WTC11 (cell line): ENCODE data around the gene FETUB. TPM values are rescaled to one million over a fixed set of nuclear protein-coding genes. Genes with fewer than 3 reads are reported as not detected.

Experiments used
- ATAC-seq: fragments of 200-7000 bp; cut with Tn5 transposase; 2 replicates; pipeline ENCODE4 v1.10.0; 2021; ENCODE audit warnings: mild to moderate bottlenecking, moderate library complexity
- CTCF ChIA-PET: fragments of 300-600 bp; sonication (Branson Sonifier 250); formaldehyde crosslinking; loops from one replicate; lab custom pipeline; 2021; ENCODE audit warnings: antibody characterized with exemption; lab: Charles Lee
- POLR2A ChIA-PET: fragments of 350-600 bp; sonication (Branson Sonifier 250); formaldehyde crosslinking; loops from one replicate; lab custom pipeline; 2021; ENCODE audit warnings: antibody characterized with exemption; lab: Charles Lee
- DNase-seq: peaks from one replicate; pipeline ENCODE4 v3.0.0; 2021; ENCODE audit warnings: low spot score
- H3K27ac Mint-ChIP-seq: 2 replicates; pipeline ENCODE4 v1.8.0; 2021; ENCODE audit warnings: mixed read lengths
- H3K27me3 Mint-ChIP-seq: 2 replicates; pipeline ENCODE4 v1.8.0; 2021; ENCODE audit warnings: low read depth, mild to moderate bottlenecking, moderate library complexity, mixed read lengths
- H3K36me3 Mint-ChIP-seq: 2 replicates; pipeline ENCODE4 v1.8.0; 2021; ENCODE audit warnings: mixed read lengths
- H3K4me1 Mint-ChIP-seq: 2 replicates; pipeline ENCODE4 v1.8.0; 2022; ENCODE audit warnings: mixed read lengths
- H3K4me3 Mint-ChIP-seq: 2 replicates; pipeline ENCODE4 v1.8.0; 2021; ENCODE audit warnings: mild to moderate bottlenecking, moderate library complexity, mixed read lengths
- H3K9me3 Mint-ChIP-seq: 2 replicates; pipeline ENCODE4 v1.8.0; 2021; ENCODE audit warnings: mixed read lengths
- CBFB ChIP-seq: sonication (generic); formaldehyde crosslinking; IDR thresholded peaks from 2 replicates; pipeline ENCODE4 v1.8.1; 2022; ENCODE audit warnings: mild to moderate bottlenecking, low read depth, missing genetic modification reagents
- EMX1 ChIP-seq: fragments of 250-450 bp; sonication (Bioruptor Pico); IDR thresholded peaks from 2 replicates; pipeline ENCODE4 v1.8.0; 2021; ENCODE audit warnings: mild to moderate bottlenecking
- ETV6 ChIP-seq: sonication (generic); formaldehyde crosslinking; IDR thresholded peaks from 2 replicates; pipeline ENCODE4 v1.8.1; 2022; ENCODE audit warnings: mild to moderate bottlenecking, missing genetic modification reagents
- FOXK1 ChIP-seq: sonication (generic); formaldehyde crosslinking; IDR thresholded peaks from 2 replicates; pipeline ENCODE4 v1.8.0; 2022; ENCODE audit warnings: mild to moderate bottlenecking, moderate library complexity, missing genetic modification reagents
- GRHL2 ChIP-seq: fragments of 250-450 bp; sonication (Bioruptor Pico); IDR thresholded peaks from 2 replicates; pipeline ENCODE4 v1.8.0; 2022; ENCODE audit warnings: mild to moderate bottlenecking, moderate library complexity; ENCODE audit not compliant: insufficient replicate concordance, severe bottlenecking
- GTF2I ChIP-seq: fragments of 250-450 bp; sonication (Bioruptor Pico); conservative IDR thresholded peaks from 2 replicates; pipeline ENCODE4 v1.4.0; 2021; ENCODE audit warnings: mild to moderate bottlenecking
- HMGA2 ChIP-seq: fragments of 250-450 bp; sonication (Bioruptor Pico); IDR thresholded peaks from 2 replicates; pipeline ENCODE4 v1.4.0; 2021; ENCODE audit warnings: mild to moderate bottlenecking, moderate library complexity
- IRF2 ChIP-seq: sonication (generic); formaldehyde crosslinking; IDR thresholded peaks from 2 replicates; pipeline ENCODE4 v1.8.0; 2022; ENCODE audit warnings: low read depth, missing genetic modification reagents, borderline replicate concordance
- MXD4 ChIP-seq: fragments of 250-450 bp; sonication (Bioruptor Pico); IDR thresholded peaks from 2 replicates; pipeline ENCODE4 v1.8.0; 2021; ENCODE audit warnings: mild to moderate bottlenecking, moderate library complexity, borderline replicate concordance
- MYBL2 ChIP-seq: sonication (generic); formaldehyde crosslinking; IDR thresholded peaks from 2 replicates; pipeline ENCODE4 v1.8.1; 2023; ENCODE audit warnings: mild to moderate bottlenecking, moderate library complexity, missing genetic modification reagents
- NFE2L1 ChIP-seq: sonication (generic); formaldehyde crosslinking; IDR thresholded peaks from 2 replicates; pipeline ENCODE4 v1.8.1; 2023; ENCODE audit warnings: missing genetic modification reagents
- NFYB ChIP-seq: sonication (generic); formaldehyde crosslinking; conservative IDR thresholded peaks from 2 replicates; pipeline ENCODE4 v1.8.0; 2022; ENCODE audit warnings: low read depth, missing genetic modification reagents
- PRRX2 ChIP-seq: fragments of 250-450 bp; sonication (Bioruptor Pico); IDR thresholded peaks from 2 replicates; pipeline ENCODE4 v1.8.0; 2021; ENCODE audit warnings: mild to moderate bottlenecking
- SMAD3 ChIP-seq: sonication (generic); formaldehyde crosslinking; IDR thresholded peaks from 2 replicates; pipeline ENCODE4 v1.8.0; 2022; ENCODE audit warnings: missing genetic modification reagents, mild to moderate bottlenecking, borderline replicate concordance
- SMAD4 ChIP-seq: sonication (generic); formaldehyde crosslinking; IDR thresholded peaks from 2 replicates; pipeline ENCODE4 v1.8.0; 2022; ENCODE audit warnings: mild to moderate bottlenecking, missing genetic modification reagents
- SOX15 ChIP-seq: fragments of 250-450 bp; sonication (Bioruptor Pico); IDR thresholded peaks from 2 replicates; pipeline ENCODE4 v1.9.0; 2021; ENCODE audit warnings: mild to moderate bottlenecking
- SP1 ChIP-seq: sonication (generic); formaldehyde crosslinking; conservative IDR thresholded peaks from 2 replicates; pipeline ENCODE4 v1.8.1; 2022; ENCODE audit warnings: missing genetic modification reagents
- TEAD1 ChIP-seq: sonication (generic); formaldehyde crosslinking; IDR thresholded peaks from 2 replicates; pipeline ENCODE4 v1.8.0; 2022; ENCODE audit warnings: mild to moderate bottlenecking, missing genetic modification reagents
- TEAD4 ChIP-seq: sonication (generic); formaldehyde crosslinking; IDR thresholded peaks from 2 replicates; pipeline ENCODE4 v1.8.0; 2022; ENCODE audit warnings: mild to moderate bottlenecking, missing genetic modification reagents
- ZNF138 ChIP-seq: sonication (generic); formaldehyde crosslinking; conservative IDR thresholded peaks from 2 replicates; pipeline ENCODE4 v1.8.1; 2022; ENCODE audit warnings: mild to moderate bottlenecking, moderate library complexity, missing genetic modification reagents
- ZNF263 ChIP-seq: sonication (generic); formaldehyde crosslinking; IDR thresholded peaks from 2 replicates; pipeline ENCODE4 v1.8.1; 2022; ENCODE audit warnings: low read depth, mild to moderate bottlenecking, moderate library complexity, missing genetic modification reagents
- ZNF671 ChIP-seq: fragments of 250-450 bp; sonication (Bioruptor Pico); IDR thresholded peaks from 2 replicates; pipeline ENCODE4 v1.8.0; 2021; ENCODE audit warnings: mild to moderate bottlenecking
- total RNA-seq: library from RNA; stranded (reverse); gene quantifications from 3 replicates; pipeline ENCODE4 v1.2.3, GENCODE V29; 2021
- TF ChIP-seq, protein P1 (sequence below): sonication (generic); formaldehyde crosslinking; IDR thresholded peaks from 2 replicates; pipeline ENCODE4 v1.8.1; 2022; ENCODE audit warnings: mild to moderate bottlenecking, missing genetic modification reagents, moderate library complexity, borderline replicate concordance
- TF ChIP-seq, protein P2 (sequence below): sonication (generic); formaldehyde crosslinking; IDR thresholded peaks from 2 replicates; pipeline ENCODE4 v1.8.0; 2022; ENCODE audit warnings: mild to moderate bottlenecking, missing genetic modification reagents
- TF ChIP-seq, protein P3 (sequence below): fragments of 250-450 bp; sonication (Bioruptor Pico); IDR thresholded peaks from 2 replicates; pipeline ENCODE4 v1.9.0; 2021; ENCODE audit warnings: moderate library complexity, mild to moderate bottlenecking, inconsistent platforms, borderline replicate concordance
- TF ChIP-seq, protein P4 (sequence below): sonication (generic); formaldehyde crosslinking; IDR thresholded peaks from 2 replicates; pipeline ENCODE4 v1.8.1; 2022; ENCODE audit warnings: low read depth, missing genetic modification reagents, borderline replicate concordance

FETUB gene
- total RNA-seq, 1 experiment from 2014 or later: not detected

DNA sequence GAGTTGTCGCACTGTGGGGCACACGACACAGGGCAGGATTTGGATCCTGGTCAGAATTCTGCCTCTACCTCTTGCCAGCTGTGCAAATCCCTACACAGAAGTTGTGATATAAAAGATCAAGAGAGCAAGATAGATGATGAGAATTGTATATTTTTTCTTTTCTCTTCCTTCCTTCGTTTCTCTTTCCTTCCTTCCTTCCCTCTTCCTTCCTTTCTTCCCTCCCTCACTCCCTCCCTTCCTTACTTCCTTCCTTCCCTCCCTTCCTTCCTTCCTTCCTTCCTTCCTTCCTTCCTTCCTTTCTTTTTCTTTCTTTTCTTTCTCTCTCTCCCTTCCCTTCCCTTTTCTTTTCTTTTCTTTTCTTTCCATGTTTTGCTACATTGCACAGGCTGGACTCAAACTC lies 39.3 kb upstream of the FETUB start:
- peaks cover 6% of the 10 kb centered on the region for H3K4me1 Mint-ChIP-seq
- no peak for DNase-seq
- ATAC-seq: no peak
- H3K9me3 Mint-ChIP-seq: no peaks in the 10 kb centered on the region
- H3K4me3 Mint-ChIP-seq: no peak overlapping the region
- TF ChIP-seq ZNF263 (CRISPR knock-in tag): no peak
- TF ChIP-seq GTF2I (CRISPR knock-in tag): no peak
- TF ChIP-seq SP1: no peak
- no peak for TF ChIP-seq SOX15
- no peak for TF ChIP-seq GRHL2 (CRISPR knock-in tag)
- no peak overlapping the region for H3K27ac Mint-ChIP-seq
- no peaks in the 10 kb centered on the region for H3K36me3 Mint-ChIP-seq
- ChIA-PET CTCF (interaction anchor here (2.5 to 10.5 kb wide), 2 partner anchors 13 to 16 kb away, joined by 10 to 87 read pairs; partner anchors contain the start of gene AHSG), POLR2A (no interaction called here)
- peaks cover 6% of the 10 kb centered on the region; the same call in 1 of the 2 replicates for H3K27me3 Mint-ChIP-seq

DNA sequence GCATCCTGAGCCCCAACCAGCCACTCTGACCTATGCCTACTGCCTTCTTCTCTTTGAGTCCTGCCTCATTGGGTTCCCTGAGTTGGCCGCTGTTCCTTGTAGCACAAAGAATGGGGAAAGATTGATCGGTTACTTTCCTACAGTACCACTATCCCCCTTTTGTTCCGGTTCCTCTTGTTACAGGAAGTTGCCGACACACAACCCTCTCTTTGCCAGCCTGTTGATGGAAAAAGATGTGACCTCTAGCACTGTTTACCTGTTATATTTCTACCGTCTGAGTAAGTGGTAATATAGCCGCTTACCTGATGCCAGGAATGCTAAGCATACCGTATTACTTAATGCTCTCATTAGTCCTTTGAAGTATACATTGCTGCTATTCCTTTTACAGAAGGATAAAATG lies 37.0 kb upstream of the FETUB start:
- Mint-ChIP-seq H3K4me1 (no peaks in the 10 kb centered on the region), H3K36me3 (no peaks in the 10 kb centered on the region), H3K27me3 (peaks cover 3% of the 10 kb centered on the region; the same call in 1 of the 2 replicates), H3K27ac (no peak overlapping the region), H3K4me3 (no peak overlapping the region), H3K9me3 (no peaks in the 10 kb centered on the region)
- CTCF ChIA-PET: interaction anchor here (0.6 to 10.5 kb wide), 4 partner anchors 11 to 73 kb away, joined by 3 to 87 read pairs (median 8); partner anchors contain the start of gene AHSG
- DNase-seq (no peak), ATAC-seq (peak; percentile 24; the same call in 1 of the 2 replicates)
- no peak for TF ChIP-seq EMX1 (CRISPR knock-in tag)
- TF ChIP-seq, protein P1, sequence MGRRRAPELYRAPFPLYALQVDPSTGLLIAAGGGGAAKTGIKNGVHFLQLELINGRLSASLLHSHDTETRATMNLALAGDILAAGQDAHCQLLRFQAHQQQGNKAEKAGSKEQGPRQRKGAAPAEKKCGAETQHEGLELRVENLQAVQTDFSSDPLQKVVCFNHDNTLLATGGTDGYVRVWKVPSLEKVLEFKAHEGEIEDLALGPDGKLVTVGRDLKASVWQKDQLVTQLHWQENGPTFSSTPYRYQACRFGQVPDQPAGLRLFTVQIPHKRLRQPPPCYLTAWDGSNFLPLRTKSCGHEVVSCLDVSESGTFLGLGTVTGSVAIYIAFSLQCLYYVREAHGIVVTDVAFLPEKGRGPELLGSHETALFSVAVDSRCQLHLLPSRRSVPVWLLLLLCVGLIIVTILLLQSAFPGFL (CRISPR knock-in tag): no peak
- TF ChIP-seq, protein P2, sequence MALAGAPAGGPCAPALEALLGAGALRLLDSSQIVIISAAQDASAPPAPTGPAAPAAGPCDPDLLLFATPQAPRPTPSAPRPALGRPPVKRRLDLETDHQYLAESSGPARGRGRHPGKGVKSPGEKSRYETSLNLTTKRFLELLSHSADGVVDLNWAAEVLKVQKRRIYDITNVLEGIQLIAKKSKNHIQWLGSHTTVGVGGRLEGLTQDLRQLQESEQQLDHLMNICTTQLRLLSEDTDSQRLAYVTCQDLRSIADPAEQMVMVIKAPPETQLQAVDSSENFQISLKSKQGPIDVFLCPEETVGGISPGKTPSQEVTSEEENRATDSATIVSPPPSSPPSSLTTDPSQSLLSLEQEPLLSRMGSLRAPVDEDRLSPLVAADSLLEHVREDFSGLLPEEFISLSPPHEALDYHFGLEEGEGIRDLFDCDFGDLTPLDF (CRISPR knock-in tag): no peak
- no peak for TF ChIP-seq PRRX2 (CRISPR knock-in tag)
- TF ChIP-seq MXD4 (CRISPR knock-in tag): no peak
- TF ChIP-seq SMAD3 (CRISPR knock-in tag): no peak
- TF ChIP-seq IRF2 (CRISPR knock-in tag): no peak
- no peak for TF ChIP-seq TEAD4
- no peak for TF ChIP-seq NFYB (CRISPR knock-in tag)
- TF ChIP-seq SMAD4: no peak
- POLR2A ChIA-PET: no interaction called here

DNA sequence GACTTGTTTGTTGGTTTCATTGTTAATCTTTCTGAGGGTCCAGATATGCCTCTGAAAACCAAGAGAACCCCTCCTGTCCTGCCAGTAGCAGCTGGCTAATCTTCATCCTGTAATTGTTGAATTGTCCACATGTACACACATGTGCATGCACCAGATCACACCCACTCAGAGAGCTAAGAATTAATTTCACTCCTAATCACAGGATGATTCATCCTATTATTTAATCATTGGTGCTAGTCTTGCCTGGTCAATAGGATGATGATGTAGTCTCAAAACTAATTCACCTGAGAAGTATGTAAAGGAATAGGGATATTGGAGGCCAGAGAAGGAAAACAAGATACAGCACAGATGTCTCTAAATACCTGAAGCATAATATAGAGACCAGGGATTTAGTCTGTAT lies 35.1 kb upstream of the FETUB start:
- no peak for DNase-seq
- no peaks in the 10 kb centered on the region; the same call in 1 of the 2 replicates for H3K27me3 Mint-ChIP-seq
- no peaks in the 10 kb centered on the region for H3K9me3 Mint-ChIP-seq
- CTCF ChIA-PET: interaction anchor here (3.0 to 10.5 kb wide), 2 partner anchors 9 to 12 kb away, joined by 11 to 87 read pairs; partner anchors contain the start of gene AHSG
- no peak overlapping the region for H3K4me3 Mint-ChIP-seq
- POLR2A ChIA-PET: no interaction called here
- no peaks in the 10 kb centered on the region for H3K36me3 Mint-ChIP-seq
- no peaks in the 10 kb centered on the region for H3K4me1 Mint-ChIP-seq
- no peak overlapping the region for H3K27ac Mint-ChIP-seq
- no peak for ATAC-seq
- TF ChIP-seq NFE2L1: no peak
- no peak for TF ChIP-seq CBFB
- TF ChIP-seq GTF2I (CRISPR knock-in tag): no peak
- no peak for TF ChIP-seq MXD4 (CRISPR knock-in tag)
- TF ChIP-seq ZNF138 (CRISPR knock-in tag): no peak
- TF ChIP-seq SP1: no peak
- TF ChIP-seq HMGA2 (CRISPR knock-in tag): no peak
- TF ChIP-seq, protein P3, sequence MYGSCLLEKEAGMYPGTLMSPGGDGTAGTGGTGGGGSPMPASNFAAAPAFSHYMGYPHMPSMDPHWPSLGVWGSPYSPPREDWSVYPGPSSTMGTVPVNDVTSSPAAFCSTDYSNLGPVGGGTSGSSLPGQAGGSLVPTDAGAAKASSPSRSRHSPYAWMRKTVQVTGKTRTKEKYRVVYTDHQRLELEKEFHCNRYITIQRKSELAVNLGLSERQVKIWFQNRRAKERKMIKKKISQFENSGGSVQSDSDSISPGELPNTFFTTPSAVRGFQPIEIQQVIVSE (CRISPR knock-in tag): no peak
- TF ChIP-seq, protein P4, sequence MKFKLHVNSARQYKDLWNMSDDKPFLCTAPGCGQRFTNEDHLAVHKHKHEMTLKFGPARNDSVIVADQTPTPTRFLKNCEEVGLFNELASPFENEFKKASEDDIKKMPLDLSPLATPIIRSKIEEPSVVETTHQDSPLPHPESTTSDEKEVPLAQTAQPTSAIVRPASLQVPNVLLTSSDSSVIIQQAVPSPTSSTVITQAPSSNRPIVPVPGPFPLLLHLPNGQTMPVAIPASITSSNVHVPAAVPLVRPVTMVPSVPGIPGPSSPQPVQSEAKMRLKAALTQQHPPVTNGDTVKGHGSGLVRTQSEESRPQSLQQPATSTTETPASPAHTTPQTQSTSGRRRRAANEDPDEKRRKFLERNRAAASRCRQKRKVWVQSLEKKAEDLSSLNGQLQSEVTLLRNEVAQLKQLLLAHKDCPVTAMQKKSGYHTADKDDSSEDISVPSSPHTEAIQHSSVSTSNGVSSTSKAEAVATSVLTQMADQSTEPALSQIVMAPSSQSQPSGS (CRISPR knock-in tag): no peak
- no peak for TF ChIP-seq GRHL2 (CRISPR knock-in tag)
- no peak for TF ChIP-seq ETV6 (CRISPR knock-in tag)
- no peak for TF ChIP-seq TEAD1
- TF ChIP-seq, protein P1 (CRISPR knock-in tag): no peak
- TF ChIP-seq MYBL2: no peak
- no peak for TF ChIP-seq ZNF671 (CRISPR knock-in tag)
- no peak for TF ChIP-seq FOXK1
